Gastroesophageal sphincter (tissue), 3 donors: ENCODE results near the gene PSMD7.

Source experiments
- CTCF ChIP-seq, 4 experiments: fragments of 200-600 bp in 2 of 4; fragments of 450-650 bp in 2 of 4; sonication (generic) in 1 of 4; IDR thresholded peaks; one replicate each; pipeline ENCODE4 v1.5.1; 2017 to 2019; ENCODE audit warnings: antibody characterized with exemption in 4 of 4, mild to moderate bottlenecking in 2 of 4, moderate library complexity in 2 of 4
- POLR2A ChIP-seq, 2 donors: fragments of 450-650 bp; IDR thresholded peaks; one replicate each; pipeline ENCODE4 v1.6.1; 2017; ENCODE audit warnings: antibody characterized with exemption in 2 of 2, mild to moderate bottlenecking in 2 of 2, moderate library complexity in 1 of 2

GRCh38 chr16:74309789-74310781 lies 13.5 kb downstream of the PSMD7 start:
- peak in 3 of 4 experiments; percentile 47 to 63 (median 53) for TF ChIP-seq CTCF (IDR thresholded peaks at IDR 0.05)
- no peak for TF ChIP-seq POLR2A (IDR thresholded peaks at IDR 0.05)
